OCI-LY1 (cell line): ENCODE data around the gene ENPP4.

Experiments used
- CTCF ChIP-seq: fragments of 200-600 bp; sonication (generic), shearing (Covaris generic); IDR thresholded peaks from 2 replicates; pipeline ENCODE4 v1.5.1; 2017; ENCODE audit warnings: mild to moderate bottlenecking, antibody characterized with exemption, low read length, moderate library complexity, mixed read lengths
- EZH2 ChIP-seq: fragments of 200-600 bp; sonication (generic), shearing (Covaris generic); IDR thresholded peaks from 2 replicates; pipeline ENCODE4 v1.8.0; 2017; ENCODE audit warnings: borderline replicate concordance, mixed run types, mild to moderate bottlenecking, antibody characterized with exemption, low read length, moderate library complexity, mixed read lengths

- no peak for TF ChIP-seq CTCF
- TF ChIP-seq EZH2: no peak
These were observed 24.2 kb upstream of the ENPP4 start for GRCh38 chr6:46105568-46105967.
